Chondrocyte (in vitro differentiated cells): Measurements from ENCODE around the gene KRT20. TPM values are rescaled to one million over a fixed set of nuclear protein-coding genes. Genes with fewer than 3 reads are reported as not detected.
A peak's percentile ranks its signal among the peaks of the same experiment; 100 is the strongest.

ENCODE experiments used
- DNase-seq: peaks from one replicate; pipeline ENCODE4 v3.0.0; 2021; ENCODE audit warnings: mixed read lengths, low spot score
- H3K27ac Mint-ChIP-seq: one replicate; pipeline ENCODE4 v1.8.0; 2021; ENCODE audit warnings: mild to moderate bottlenecking, moderate library complexity, mixed read lengths; ENCODE audit not compliant: unreplicated experiment
- H3K27me3 Mint-ChIP-seq: 2 replicates; pipeline ENCODE4 v1.8.0; 2021; ENCODE audit warnings: low read depth, mixed read lengths
- H3K36me3 Mint-ChIP-seq: 2 replicates; pipeline ENCODE4 v1.8.0; 2021; ENCODE audit warnings: low read depth, mixed read lengths
- H3K4me1 Mint-ChIP-seq: 2 replicates; pipeline ENCODE4 v1.8.0; 2021; ENCODE audit warnings: low read depth, mild to moderate bottlenecking, mixed read lengths
- H3K4me3 Mint-ChIP-seq: one replicate; pipeline ENCODE4 v1.8.0; 2021; ENCODE audit warnings: mild to moderate bottlenecking, moderate library complexity, mixed read lengths; ENCODE audit not compliant: unreplicated experiment
- H3K9me3 Mint-ChIP-seq: 2 replicates; pipeline ENCODE4 v1.8.0; 2021; ENCODE audit warnings: low read depth, mixed read lengths
- long read RNA-seq: library from polyadenylated mRNA; stranded (forward); transcript quantifications from one replicate; pipeline ENCODE4 v2.0.0, GENCODE V29; 2021
- total RNA-seq: library from RNA; stranded (reverse); gene quantifications from 3 replicates; pipeline ENCODE4 v1.2.1, GENCODE V29; 2021
- TF ChIP-seq, protein P1 (sequence below): fragments of 200-600 bp; sonication (generic); IDR thresholded peaks from 2 replicates; pipeline ENCODE4 v1.5.0; 2021; ENCODE audit warnings: antibody characterized with exemption, mild to moderate bottlenecking, moderate library complexity

The KRT20 gene, protein sequence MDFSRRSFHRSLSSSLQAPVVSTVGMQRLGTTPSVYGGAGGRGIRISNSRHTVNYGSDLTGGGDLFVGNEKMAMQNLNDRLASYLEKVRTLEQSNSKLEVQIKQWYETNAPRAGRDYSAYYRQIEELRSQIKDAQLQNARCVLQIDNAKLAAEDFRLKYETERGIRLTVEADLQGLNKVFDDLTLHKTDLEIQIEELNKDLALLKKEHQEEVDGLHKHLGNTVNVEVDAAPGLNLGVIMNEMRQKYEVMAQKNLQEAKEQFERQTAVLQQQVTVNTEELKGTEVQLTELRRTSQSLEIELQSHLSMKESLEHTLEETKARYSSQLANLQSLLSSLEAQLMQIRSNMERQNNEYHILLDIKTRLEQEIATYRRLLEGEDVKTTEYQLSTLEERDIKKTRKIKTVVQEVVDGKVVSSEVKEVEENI
- not detected in 3 replicates for total RNA-seq
- long read RNA-seq = 0 reads

GRCh38 chr17:40884708-40885512, at the start of gene KRT20:
TSS of gene KRT20 (minus strand) at chr17:40885242. CDS start at chr17:40885185, 57 bp downstream.
- Mint-ChIP-seq H3K36me3 (no peaks in the 10 kb centered on the region), H3K4me3 (no peak within 1 kb of the TSS), H3K27me3 (peaks cover 55% of the 10 kb centered on the region), H3K27ac (no peak within 1 kb of the TSS), H3K9me3 (no peaks in the 10 kb centered on the region), H3K4me1 (peaks cover 4% of the 10 kb centered on the region)
- TF ChIP-seq, protein P1, sequence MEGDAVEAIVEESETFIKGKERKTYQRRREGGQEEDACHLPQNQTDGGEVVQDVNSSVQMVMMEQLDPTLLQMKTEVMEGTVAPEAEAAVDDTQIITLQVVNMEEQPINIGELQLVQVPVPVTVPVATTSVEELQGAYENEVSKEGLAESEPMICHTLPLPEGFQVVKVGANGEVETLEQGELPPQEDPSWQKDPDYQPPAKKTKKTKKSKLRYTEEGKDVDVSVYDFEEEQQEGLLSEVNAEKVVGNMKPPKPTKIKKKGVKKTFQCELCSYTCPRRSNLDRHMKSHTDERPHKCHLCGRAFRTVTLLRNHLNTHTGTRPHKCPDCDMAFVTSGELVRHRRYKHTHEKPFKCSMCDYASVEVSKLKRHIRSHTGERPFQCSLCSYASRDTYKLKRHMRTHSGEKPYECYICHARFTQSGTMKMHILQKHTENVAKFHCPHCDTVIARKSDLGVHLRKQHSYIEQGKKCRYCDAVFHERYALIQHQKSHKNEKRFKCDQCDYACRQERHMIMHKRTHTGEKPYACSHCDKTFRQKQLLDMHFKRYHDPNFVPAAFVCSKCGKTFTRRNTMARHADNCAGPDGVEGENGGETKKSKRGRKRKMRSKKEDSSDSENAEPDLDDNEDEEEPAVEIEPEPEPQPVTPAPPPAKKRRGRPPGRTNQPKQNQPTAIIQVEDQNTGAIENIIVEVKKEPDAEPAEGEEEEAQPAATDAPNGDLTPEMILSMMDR = peak; percentile 39
- DNase-seq = no peak

- no peak overlapping the region for H3K4me3 Mint-ChIP-seq
- no peak for DNase-seq
- H3K36me3 Mint-ChIP-seq = no peaks in the 10 kb centered on the region
- TF ChIP-seq, protein P1 = no peak
- H3K4me1 Mint-ChIP-seq = peaks cover 4% of the 10 kb centered on the region
- H3K27ac Mint-ChIP-seq = no peak overlapping the region
- no peaks in the 10 kb centered on the region for H3K27me3 Mint-ChIP-seq
- H3K9me3 Mint-ChIP-seq = no peaks in the 10 kb centered on the region
These were observed 47.6 kb upstream of the KRT20 start for GRCh38 chr17:40932608-40933007.

DNA sequence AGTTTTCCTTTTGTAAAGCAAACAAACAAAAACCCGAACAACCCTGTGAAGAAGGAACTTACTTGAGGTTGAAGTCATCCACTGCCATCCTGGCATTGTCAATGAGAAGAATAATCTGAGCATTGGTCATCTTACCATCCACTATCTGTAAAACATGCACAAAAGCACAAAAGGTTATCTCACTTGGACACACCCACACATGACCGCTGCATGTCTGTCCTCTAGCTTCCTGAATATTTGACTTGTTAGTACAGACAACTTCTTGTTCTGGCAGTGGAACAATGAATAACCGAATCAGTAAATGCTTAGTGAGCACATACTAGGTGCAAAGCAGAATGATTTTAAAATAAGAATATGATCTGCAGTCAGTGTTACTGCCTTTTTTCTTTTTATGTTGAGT, 46.3 kb upstream of the KRT20 start:
- H3K4me1 Mint-ChIP-seq = no peaks in the 10 kb centered on the region

DNA sequence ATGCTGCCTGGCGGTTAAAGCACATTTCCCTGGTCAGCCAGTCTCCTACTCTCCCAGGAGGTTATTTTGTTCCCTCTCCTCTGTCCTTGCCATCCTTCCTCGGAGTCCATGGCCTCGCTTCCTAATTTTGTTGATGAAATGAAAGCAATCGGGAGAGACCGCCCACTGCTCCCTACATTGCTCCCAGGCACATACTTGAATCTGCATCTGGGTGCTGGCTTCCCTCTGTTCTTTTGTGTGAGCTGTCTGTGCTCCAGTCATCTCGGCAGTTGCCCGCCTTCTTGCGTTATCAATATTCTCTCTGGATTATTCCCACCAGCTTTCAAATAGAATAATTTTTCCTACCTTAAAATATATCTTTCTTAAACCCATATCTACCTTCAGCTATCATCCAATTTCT, 41.3 kb upstream of the KRT20 start:
- no peak overlapping the region for H3K4me3 Mint-ChIP-seq

More for the DNA sequence above, 46.3 kb upstream of the KRT20 start:
- DNase-seq = no peak
- Mint-ChIP-seq H3K9me3 (no peaks in the 10 kb centered on the region), H3K36me3 (no peaks in the 10 kb centered on the region), H3K27ac (no peak overlapping the region), H3K27me3 (no peaks in the 10 kb centered on the region), H3K4me3 (no peak overlapping the region)
- TF ChIP-seq, protein P1 = no peak

DNA sequence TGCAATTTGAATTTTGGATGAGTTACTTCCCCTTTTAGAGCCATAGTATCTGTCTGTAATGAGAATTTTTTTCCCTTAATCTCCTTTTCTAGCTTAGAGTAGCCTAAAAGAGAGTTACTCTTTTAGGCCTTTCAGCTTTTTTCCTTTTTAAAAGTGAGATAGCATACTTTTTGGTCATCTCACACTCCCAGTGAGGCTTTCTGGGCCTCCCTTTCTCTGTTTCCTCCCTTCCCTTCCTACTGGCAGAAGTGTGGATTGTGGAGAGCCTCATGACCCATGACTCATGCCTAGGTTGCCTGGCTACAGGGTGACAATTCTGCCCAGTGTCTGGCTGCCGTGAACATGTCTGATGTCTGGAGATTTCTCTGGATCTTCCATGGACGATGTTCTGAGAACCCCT, 37.2 kb upstream of the KRT20 start:
- DNase-seq = no peak
- Mint-ChIP-seq H3K27me3 (no peaks in the 10 kb centered on the region), H3K36me3 (peaks cover 2% of the 10 kb centered on the region)

More for the DNA sequence above, 41.3 kb upstream of the KRT20 start:
- TF ChIP-seq, protein P1 = no peak
- Mint-ChIP-seq H3K4me1 (peaks cover 15% of the 10 kb centered on the region), H3K9me3 (no peaks in the 10 kb centered on the region), H3K27me3 (no peaks in the 10 kb centered on the region), H3K36me3 (peaks cover 2% of the 10 kb centered on the region), H3K27ac (no peak overlapping the region)
- no peak for DNase-seq

More for the DNA sequence above, 37.2 kb upstream of the KRT20 start:
- Mint-ChIP-seq H3K9me3 (no peaks in the 10 kb centered on the region), H3K4me1 (peaks cover 18% of the 10 kb centered on the region), H3K27ac (peak overlapping the region; percentile 96), H3K4me3 (no peak overlapping the region)
- TF ChIP-seq, protein P1 = no peak
